Measurements from ENCODE around the gene KIDINS220.

KIDINS220 gene

GRCh38 chr2:8714283-8714682 is 123.1 kb downstream of the KIDINS220 start:
- Histone ChIP-seq H3K27me3 (ENCODE audit: insufficient read depth, low read length) (no peaks in the 10 kb centered on the region), H3K4me3 (ENCODE audit: low read length) (no peak overlapping the region), H3K36me3 (ENCODE audit: insufficient read depth, low read length) (no peaks in the 10 kb centered on the region), H3K9me3 (ENCODE audit: low read length) (no peaks in the 10 kb centered on the region), H2AFZ (ENCODE audit: low read depth, low read length) (no peak overlapping the region), H3K4me1 (ENCODE audit: insufficient read depth, low read length) (no peaks in the 10 kb centered on the region)

- Histone ChIP-seq H3K36me3 (ENCODE audit: insufficient read depth, low read length) (no peaks in the 10 kb centered on the region), H3K4me3 (ENCODE audit: low read length) (no peak overlapping the region), H2AFZ (ENCODE audit: low read depth, low read length) (no peak overlapping the region), H3K9me3 (ENCODE audit: low read length) (no peaks in the 10 kb centered on the region), H3K4me1 (ENCODE audit: insufficient read depth, low read length) (no peaks in the 10 kb centered on the region), H3K27me3 (ENCODE audit: insufficient read depth, low read length) (no peaks in the 10 kb centered on the region)
Observed at GRCh38 chr2:8710951-8711350, 126.5 kb downstream of the KIDINS220 start.

- no peaks in the 10 kb centered on the region for H3K9me3 ChIP-seq (ENCODE audit: low read length)
- H3K4me1 ChIP-seq (ENCODE audit: insufficient read depth, low read length) = no peaks in the 10 kb centered on the region
- no peak overlapping the region for H3K4me3 ChIP-seq (ENCODE audit: low read length)
- no peaks in the 10 kb centered on the region for H3K36me3 ChIP-seq (ENCODE audit: insufficient read depth, low read length)
- no peaks in the 10 kb centered on the region for H3K27me3 ChIP-seq (ENCODE audit: insufficient read depth, low read length)
- no peak overlapping the region for H2AFZ ChIP-seq (ENCODE audit: low read depth, low read length)
Observed at GRCh38 chr2:8709611-8710010, 127.8 kb downstream of the KIDINS220 start.

GRCh38 chr2:8704906-8705305 is 132.5 kb downstream of the KIDINS220 start:
- H3K36me3 ChIP-seq (ENCODE audit: insufficient read depth, low read length) = no peaks in the 10 kb centered on the region
- H3K4me3 ChIP-seq (ENCODE audit: low read length) = no peak overlapping the region
- no peaks in the 10 kb centered on the region for H3K4me1 ChIP-seq (ENCODE audit: insufficient read depth, low read length)
- no peaks in the 10 kb centered on the region for H3K27me3 ChIP-seq (ENCODE audit: insufficient read depth, low read length)
- H2AFZ ChIP-seq (ENCODE audit: low read depth, low read length) = no peak overlapping the region
- no peaks in the 10 kb centered on the region for H3K9me3 ChIP-seq (ENCODE audit: low read length)

GRCh38 chr2:8701681-8702379 is 135.6 kb downstream of the KIDINS220 start:
- no peaks in the 10 kb centered on the region for H3K27me3 ChIP-seq (ENCODE audit: insufficient read depth, low read length)
- no peak overlapping the region for H2AFZ ChIP-seq (ENCODE audit: low read depth, low read length)
- H3K4me3 ChIP-seq (ENCODE audit: low read length) = no peak overlapping the region
- H3K9me3 ChIP-seq (ENCODE audit: low read length) = no peaks in the 10 kb centered on the region
- H3K36me3 ChIP-seq (ENCODE audit: insufficient read depth, low read length) = no peaks in the 10 kb centered on the region
- no peaks in the 10 kb centered on the region for H3K4me1 ChIP-seq (ENCODE audit: insufficient read depth, low read length)

- Histone ChIP-seq H3K4me3 (ENCODE audit: low read length) (no peak overlapping the region), H3K9me3 (ENCODE audit: low read length) (no peaks in the 10 kb centered on the region), H3K27me3 (ENCODE audit: insufficient read depth, low read length) (no peaks in the 10 kb centered on the region), H3K36me3 (ENCODE audit: insufficient read depth, low read length) (no peaks in the 10 kb centered on the region), H3K4me1 (ENCODE audit: insufficient read depth, low read length) (no peaks in the 10 kb centered on the region), H2AFZ (ENCODE audit: low read depth, low read length) (no peak overlapping the region)
Observed at GRCh38 chr2:8699839-8700238, 137.6 kb downstream of the KIDINS220 start.

- Histone ChIP-seq H3K36me3 (ENCODE audit: insufficient read depth, low read length) (no peaks in the 10 kb centered on the region), H3K4me3 (ENCODE audit: low read length) (no peak overlapping the region), H3K27me3 (ENCODE audit: insufficient read depth, low read length) (no peaks in the 10 kb centered on the region), H3K9me3 (ENCODE audit: low read length) (no peaks in the 10 kb centered on the region), H2AFZ (ENCODE audit: low read depth, low read length) (no peak overlapping the region), H3K4me1 (ENCODE audit: insufficient read depth, low read length) (no peaks in the 10 kb centered on the region)
Observed at GRCh38 chr2:8697190-8697589, 140.2 kb downstream of the KIDINS220 start.

- H3K4me1 ChIP-seq (ENCODE audit: insufficient read depth, low read length) = no peaks in the 10 kb centered on the region
- H3K9me3 ChIP-seq (ENCODE audit: low read length) = no peaks in the 10 kb centered on the region
- H3K36me3 ChIP-seq (ENCODE audit: insufficient read depth, low read length) = no peaks in the 10 kb centered on the region
- no peak overlapping the region for H2AFZ ChIP-seq (ENCODE audit: low read depth, low read length)
- no peak overlapping the region for H3K4me3 ChIP-seq (ENCODE audit: low read length)
- H3K27me3 ChIP-seq (ENCODE audit: insufficient read depth, low read length) = no peaks in the 10 kb centered on the region
Observed at GRCh38 chr2:8694737-8695136, 142.7 kb downstream of the KIDINS220 start.

- H3K4me3 ChIP-seq (ENCODE audit: low read length) = no peak overlapping the region
- H3K36me3 ChIP-seq (ENCODE audit: insufficient read depth, low read length) = no peaks in the 10 kb centered on the region
Observed at GRCh38 chr2:8693157-8693821, 144.1 kb downstream of the KIDINS220 start.

GRCh38 chr2:8692783-8693156 is 144.6 kb downstream of the KIDINS220 start:
- no peak overlapping the region for H3K4me3 ChIP-seq (ENCODE audit: low read length)
- H3K4me1 ChIP-seq (ENCODE audit: insufficient read depth, low read length) = no peaks in the 10 kb centered on the region
- H2AFZ ChIP-seq (ENCODE audit: low read depth, low read length) = no peak overlapping the region
- H3K27me3 ChIP-seq (ENCODE audit: insufficient read depth, low read length) = no peaks in the 10 kb centered on the region
- no peaks in the 10 kb centered on the region for H3K9me3 ChIP-seq (ENCODE audit: low read length)
- no peaks in the 10 kb centered on the region for H3K36me3 ChIP-seq (ENCODE audit: insufficient read depth, low read length)

More at GRCh38 chr2:8693157-8693821, 144.1 kb downstream of the KIDINS220 start:
- no peaks in the 10 kb centered on the region for H3K9me3 ChIP-seq (ENCODE audit: low read length)
- no peaks in the 10 kb centered on the region for H3K27me3 ChIP-seq (ENCODE audit: insufficient read depth, low read length)
- H2AFZ ChIP-seq (ENCODE audit: low read depth, low read length) = no peak overlapping the region
- H3K4me1 ChIP-seq (ENCODE audit: insufficient read depth, low read length) = no peaks in the 10 kb centered on the region

- no peaks in the 10 kb centered on the region for H3K27me3 ChIP-seq (ENCODE audit: insufficient read depth, low read length)
- no peaks in the 10 kb centered on the region for H3K4me1 ChIP-seq (ENCODE audit: insufficient read depth, low read length)
- H2AFZ ChIP-seq (ENCODE audit: low read depth, low read length) = no peak overlapping the region
- no peaks in the 10 kb centered on the region for H3K9me3 ChIP-seq (ENCODE audit: low read length)
- no peak overlapping the region for H3K4me3 ChIP-seq (ENCODE audit: low read length)
- no peaks in the 10 kb centered on the region for H3K36me3 ChIP-seq (ENCODE audit: insufficient read depth, low read length)
Observed at GRCh38 chr2:8691859-8692437, 145.5 kb downstream of the KIDINS220 start.

GRCh38 chr2:8685697-8686358 is 151.6 kb downstream of the KIDINS220 start:
- no peaks in the 10 kb centered on the region for H3K9me3 ChIP-seq (ENCODE audit: low read length)
- peak overlapping the region; percentile 50 for H3K4me3 ChIP-seq (ENCODE audit: low read length)
- peak overlapping the region; percentile 65 for H2AFZ ChIP-seq (ENCODE audit: low read depth, low read length)
- H3K27me3 ChIP-seq (ENCODE audit: insufficient read depth, low read length) = no peaks in the 10 kb centered on the region
- no peaks in the 10 kb centered on the region for H3K36me3 ChIP-seq (ENCODE audit: insufficient read depth, low read length)
- H3K4me1 ChIP-seq (ENCODE audit: insufficient read depth, low read length) = peaks cover 23% of the 10 kb centered on the region
